HG03354 (cell line): ENCODE measurements around the gene AK1.

Experiments
- ATAC-seq: cut with Tn5 transposase; IDR thresholded peaks from one replicate; pipeline ENCODE4 v1.9.1; 2021; ENCODE audit warnings: mild to moderate bottlenecking; ENCODE audit not compliant: unreplicated experiment, poor library complexity, severe bottlenecking

Gene AK1

DNA sequence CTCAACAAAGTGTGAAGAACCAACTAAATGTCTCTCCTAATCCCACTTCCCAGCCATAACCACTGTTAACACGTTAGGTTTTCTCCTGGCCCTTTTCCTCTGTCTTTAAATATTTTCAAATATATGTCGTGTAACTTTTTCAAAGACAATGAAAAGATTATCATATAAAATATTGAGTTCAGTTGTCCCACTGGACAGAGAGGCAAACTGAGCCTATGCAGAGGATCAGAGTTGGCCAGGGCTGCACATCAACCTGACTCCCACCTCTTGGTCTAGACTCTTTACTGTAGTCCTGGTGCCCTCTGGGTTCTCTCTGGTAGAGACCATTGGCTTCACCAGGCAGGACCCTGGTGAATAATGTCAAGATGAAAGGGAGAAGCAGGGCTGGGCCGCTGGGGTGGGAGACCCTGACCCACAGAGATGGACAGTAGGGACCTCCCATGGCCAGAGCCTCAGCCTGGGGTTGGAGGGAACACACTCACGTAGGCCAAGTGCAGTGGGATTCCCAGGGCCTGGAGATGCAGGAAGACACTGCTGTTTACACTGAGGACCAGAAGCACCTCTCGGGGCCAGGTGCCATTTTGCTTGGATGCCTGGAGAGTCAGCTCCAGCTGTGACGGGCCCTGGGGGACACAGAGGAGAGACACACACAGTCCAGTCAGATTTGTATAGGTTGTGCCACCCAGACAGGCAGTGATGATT is 48.1 kb downstream of the AK1 start:
- no peak for ATAC-seq

DNA sequence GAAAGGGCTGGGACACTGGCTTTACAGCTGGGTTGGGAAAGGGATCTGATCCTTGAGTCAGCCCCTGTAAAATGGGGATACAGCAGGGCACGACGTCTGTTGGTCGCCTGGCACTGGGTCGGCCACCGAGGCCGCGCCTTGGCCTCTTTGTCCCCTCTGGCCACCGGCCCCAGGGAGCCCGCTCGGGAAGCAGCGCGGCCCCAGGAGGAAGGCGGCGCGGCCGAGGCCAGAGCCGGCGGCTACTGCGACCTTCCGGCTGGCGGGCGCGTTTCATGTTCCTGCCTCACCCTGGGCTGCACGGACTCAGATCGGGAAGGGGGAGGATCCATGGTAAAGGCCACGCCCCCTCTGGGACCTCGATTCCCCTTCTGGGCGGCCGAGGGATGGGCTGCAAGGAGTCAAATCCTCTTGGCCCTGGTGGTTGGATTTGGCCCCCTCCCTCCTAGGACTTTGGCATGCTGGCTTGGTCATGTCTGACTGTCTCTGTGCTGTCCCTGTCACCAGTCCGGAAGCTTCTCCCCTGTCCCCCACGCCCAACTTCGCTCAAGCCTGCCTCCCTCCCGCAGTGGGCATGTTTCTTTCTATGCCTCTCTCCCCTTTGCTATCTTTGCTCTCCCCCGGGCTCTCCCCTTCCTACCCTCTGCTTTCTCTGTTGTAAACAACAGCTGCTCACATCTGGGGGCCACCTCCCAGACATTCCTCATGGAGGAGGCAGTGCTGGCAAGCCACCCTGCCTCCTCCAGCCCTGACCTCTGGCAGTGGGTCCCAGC is 49.0 kb downstream of the AK1 start:
- ATAC-seq, result no peak

DNA sequence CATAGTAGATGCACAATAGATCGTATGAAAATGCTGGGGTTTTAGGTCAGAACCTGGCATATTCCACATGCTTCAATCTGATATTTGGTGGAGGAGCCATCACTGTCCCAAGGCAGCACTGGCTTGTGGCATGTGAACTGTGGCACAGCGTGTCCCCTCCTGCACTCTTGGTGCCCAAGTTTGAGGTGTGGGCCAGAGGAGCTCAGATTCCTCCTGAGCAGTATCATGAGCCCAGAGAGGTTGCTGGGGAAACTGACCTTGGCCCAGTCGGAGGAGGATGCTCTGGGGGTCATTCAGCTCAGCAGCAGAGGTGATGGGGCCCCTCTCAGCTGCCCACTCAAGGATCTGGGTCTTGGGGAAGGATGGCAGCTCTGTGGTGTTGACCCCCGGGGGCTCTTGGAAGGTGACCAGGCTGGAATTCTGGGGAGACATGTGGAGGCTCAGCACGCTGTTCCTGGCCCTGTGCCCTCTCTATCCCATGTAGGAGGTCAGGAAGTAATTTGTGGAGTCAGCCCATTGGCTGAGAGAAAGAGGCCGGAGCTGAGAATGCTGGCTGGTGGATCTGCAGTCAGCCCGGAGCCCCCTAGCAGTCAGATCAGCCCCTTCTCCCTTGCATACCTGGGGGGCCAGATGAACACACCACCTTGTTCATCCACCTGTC is 51.1 kb downstream of the AK1 start:
- ATAC-seq, result no peak

DNA sequence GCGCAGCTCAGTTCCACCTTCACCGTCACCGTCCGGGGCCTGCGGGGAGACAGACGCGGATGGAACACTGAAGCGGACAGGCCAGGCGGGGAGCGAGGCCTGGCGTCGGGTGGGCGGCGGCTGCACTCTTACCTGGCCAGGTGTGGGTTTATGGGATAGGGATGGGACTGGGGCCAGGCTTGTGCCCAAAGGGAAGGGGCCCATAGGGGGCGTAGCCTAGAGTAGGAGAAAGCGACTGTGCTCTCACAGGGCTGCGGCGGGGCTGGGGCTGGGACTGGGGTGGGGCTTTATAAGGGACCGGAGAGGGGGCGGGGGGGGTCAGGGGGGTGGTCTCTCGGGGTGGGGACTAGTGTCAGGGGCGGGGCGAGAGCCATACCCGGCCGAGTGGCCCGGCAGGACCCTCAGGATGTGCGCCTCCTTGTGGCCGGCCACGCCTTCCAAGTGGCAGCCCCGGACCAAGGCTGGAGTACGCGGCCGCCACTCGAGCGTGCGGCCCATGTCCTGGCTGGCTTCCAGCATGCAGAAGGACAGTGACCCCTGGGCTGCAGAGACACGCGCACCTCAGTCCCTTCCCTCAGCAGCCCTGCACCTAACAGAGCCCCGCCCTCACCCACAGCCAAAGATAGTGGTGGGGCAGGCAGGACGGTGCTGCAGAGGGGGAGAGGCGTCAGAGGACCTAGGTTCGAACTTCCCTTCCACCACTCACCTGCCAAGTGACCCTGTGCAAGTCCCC is 52.0 kb downstream of the AK1 start:
- ATAC-seq, result no peak

DNA sequence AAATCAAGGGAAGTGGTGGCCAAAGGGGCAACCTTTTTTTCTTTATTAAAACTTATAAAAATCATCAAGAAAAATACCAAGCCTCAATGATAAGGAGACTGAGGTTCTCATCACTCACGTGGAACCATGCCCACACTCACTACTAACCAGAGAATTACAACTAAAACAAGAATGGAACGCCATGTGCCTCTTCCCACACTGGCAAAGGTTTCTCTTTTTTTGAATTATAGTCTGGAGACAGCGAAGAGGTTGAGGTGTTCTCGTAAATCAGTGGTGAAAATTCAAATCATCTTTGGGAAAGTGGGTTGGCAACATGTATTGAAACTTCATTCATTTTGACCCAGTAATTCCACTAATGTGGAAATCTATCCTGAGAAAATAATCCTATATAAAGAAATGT is 55.4 kb downstream of the AK1 start:
- ATAC-seq, result no peak

DNA sequence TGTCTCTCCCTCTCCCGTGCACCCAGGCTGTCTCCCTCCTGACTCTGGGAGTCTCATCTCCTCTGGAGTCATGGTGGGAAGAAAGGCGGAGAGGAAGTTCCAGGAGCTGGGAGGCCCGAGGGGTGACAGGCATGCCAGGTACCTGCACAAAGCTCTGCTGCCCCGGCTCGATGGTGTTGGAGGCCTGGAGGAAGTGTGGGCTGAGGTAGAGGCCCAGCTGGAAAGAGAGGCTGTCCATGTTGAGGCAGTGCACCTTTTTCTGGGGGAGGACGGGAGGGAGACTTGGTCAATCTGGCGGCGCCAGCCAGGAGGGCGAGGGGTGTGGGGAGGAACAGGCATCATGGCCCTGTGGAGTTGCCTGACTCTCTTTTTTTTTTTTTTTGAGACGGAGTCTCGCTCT is 58.9 kb downstream of the AK1 start:
- no peak for ATAC-seq

DNA sequence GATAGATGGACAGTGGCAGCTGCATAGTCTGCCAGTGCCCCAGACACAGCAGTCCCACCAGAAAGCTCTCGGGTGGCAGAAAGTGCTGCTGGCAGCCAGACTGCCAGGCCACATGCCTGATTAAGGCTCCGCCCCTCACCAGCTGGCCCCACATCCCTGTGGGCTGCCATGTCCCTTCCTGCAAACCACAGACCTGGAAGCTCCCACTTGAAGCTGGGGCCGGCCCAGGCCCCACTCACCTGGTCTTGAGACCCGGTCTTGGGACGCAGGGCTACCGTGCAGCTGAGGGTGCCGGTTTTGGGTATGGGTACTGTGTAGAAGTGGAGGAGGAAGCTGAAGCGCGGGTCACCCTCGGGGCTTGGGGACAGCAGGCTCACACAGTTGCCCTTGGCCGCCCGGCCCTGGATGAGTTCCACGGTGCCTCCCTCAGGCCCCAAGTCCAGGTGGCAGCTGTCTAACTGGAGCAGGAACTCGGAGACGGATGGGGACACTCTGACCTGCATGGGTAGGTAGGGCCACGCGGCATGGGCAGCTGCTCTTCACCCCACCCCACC is 59.5 kb downstream of the AK1 start:
- no peak for ATAC-seq

DNA sequence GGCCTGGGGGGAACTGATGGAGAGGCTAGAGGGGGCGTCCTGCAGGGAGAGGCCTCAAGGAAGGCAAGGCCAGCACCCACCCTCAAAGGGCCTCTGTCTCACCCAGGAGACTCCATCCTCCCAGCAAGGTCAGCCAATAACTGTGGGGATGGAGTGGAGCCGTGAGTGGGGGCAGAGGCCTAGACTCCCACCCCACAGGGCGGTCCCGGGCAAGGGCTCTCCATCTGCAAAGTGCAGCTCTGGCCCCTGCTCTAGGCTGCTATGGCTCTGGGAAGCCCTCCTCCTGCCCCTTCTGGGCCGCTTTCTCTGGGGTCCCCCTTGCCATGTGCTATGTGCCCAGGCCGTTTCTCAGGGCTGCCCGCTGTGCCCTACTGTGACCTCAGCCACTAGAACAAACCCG is 60.7 kb downstream of the AK1 start:
- no peak for ATAC-seq
